Activated effector memory CD4-positive, alpha-beta T cell treated with anti-CD3 and anti-CD28 coated beads, Interleukin-2, amount 50 U/mL, for 16 hours (primary cell): ENCODE data around the gene DCUN1D3.
A peak's percentile ranks its signal among the peaks of the same experiment; 100 is the strongest.

Experiments used
- DNase-seq: peaks from one replicate; pipeline ENCODE4 v3.0.0-alpha.2; 2020

Gene DCUN1D3

DNA sequence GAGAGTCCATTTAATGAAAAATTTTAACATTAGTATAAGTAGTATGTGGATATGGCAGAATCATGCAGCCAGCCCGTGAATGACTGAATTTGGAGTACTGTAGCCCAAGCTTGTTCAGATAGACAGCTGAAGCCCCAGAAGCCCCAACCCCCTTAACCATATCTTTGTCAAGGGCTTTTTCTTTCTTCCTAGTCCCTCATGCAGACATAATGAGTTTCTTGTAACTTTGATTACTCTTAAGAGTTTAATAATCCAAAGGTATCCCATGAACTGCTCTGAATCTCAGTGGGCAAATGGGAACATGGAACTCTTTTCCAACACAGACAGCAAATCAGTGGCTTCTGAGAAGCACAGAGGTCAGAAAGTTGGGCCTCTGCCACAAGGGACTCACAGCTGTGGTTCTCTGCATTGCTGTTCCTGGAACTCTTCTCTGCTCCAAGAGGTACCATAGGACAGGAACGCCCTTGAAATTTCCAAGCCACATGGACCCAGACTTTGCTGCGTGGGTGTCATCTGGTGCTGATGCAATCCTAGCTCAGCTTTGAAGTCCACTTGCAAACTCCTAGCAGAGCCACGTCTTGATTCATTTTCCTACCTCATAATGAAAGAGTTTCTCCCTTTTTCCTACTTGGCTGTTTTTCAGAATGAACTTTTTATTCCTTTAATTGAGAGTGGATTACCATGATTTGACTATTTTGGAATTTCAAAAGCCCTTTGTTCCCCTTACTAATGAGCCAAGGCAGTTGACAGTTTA, 18.5 kb upstream of the DCUN1D3 start:
- DNase-seq, result no peak

DNA sequence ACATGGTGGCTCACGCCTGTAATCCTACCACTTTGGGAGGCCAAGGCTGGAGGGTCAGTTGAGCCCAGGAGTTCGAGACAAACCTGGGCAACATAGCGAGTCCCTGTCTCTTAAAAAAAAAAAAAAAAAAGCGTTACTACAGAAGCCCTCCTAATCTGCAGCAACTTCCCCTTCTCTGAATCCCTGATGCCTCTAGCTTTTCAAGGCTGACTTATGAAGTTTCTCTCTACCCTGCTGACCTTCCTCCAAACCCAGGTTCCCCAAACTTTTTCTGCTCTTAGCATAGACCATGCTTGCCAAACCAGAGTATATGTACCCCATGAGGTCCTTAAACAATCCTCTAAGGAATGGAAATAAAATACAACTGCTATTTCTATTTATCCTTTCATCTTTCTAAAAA, 16.8 kb upstream of the DCUN1D3 start:
- no peak for DNase-seq

DNA sequence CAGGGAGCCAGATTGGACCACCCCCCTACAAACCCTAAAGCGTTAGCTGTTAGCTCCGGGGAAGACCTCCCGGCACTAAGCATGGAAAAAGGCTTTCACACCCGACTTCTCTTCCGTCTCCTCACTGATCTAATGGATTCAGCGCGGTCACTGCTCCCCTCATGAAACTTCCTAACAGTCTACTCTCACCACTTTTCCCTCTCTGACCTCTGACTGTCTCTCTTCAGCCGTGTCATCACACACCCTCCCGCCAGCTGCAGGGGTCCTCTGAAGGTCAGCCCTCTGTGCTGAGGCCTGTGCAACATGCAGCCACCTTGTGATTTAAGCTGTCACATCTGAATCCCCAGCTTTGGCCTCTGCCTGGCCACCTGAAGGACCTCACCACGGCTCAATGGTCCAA, 16.1 kb upstream of the DCUN1D3 start:
- DNase-seq, result no peak

DNA sequence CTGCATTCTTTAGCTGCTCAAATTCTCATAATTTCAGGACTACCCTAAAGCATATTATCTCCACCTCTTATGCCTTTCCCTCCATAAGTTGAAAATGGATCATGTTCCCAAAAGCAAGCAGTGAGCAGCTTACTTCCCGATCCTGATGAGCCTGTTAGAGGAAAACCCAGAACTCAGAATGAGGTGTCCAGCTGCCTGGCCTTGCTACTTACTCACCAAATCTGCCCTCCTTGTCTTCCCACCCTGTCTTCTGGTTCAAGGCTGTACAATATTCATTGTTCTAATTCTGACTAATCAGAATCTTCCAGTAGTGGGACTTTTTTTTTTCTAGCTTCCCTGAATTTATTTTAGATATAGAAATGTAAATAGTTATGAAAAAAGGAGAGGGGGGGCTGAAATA, 11.2 kb upstream of the DCUN1D3 start:
- no peak for DNase-seq

DNA sequence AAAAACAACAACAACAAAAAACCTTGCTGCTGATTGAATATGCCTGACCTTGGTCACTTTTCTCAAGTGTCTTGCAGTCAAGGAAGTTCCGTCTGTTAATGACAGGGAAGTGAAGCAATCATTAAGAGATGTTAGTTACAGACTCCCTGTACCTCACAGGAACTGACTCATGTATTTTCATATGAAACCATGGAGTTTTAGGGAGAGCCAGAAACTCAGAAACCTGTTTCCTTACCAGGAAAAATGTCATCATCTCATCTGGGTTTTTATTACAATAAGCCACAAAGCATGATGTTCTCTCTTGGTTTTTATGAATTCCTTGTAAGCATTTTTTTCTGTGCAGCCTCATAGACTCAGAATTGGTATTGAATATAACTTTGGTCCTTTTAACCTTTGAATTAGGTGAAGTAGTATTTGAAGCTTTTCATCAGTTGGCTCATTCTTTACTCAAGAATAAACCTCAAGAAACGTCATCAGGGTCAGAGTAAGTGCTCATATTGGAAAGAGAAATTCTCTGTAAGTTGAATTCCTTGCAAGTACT, 10.7 kb upstream of the DCUN1D3 start:
- DNase-seq, result no peak

DNA sequence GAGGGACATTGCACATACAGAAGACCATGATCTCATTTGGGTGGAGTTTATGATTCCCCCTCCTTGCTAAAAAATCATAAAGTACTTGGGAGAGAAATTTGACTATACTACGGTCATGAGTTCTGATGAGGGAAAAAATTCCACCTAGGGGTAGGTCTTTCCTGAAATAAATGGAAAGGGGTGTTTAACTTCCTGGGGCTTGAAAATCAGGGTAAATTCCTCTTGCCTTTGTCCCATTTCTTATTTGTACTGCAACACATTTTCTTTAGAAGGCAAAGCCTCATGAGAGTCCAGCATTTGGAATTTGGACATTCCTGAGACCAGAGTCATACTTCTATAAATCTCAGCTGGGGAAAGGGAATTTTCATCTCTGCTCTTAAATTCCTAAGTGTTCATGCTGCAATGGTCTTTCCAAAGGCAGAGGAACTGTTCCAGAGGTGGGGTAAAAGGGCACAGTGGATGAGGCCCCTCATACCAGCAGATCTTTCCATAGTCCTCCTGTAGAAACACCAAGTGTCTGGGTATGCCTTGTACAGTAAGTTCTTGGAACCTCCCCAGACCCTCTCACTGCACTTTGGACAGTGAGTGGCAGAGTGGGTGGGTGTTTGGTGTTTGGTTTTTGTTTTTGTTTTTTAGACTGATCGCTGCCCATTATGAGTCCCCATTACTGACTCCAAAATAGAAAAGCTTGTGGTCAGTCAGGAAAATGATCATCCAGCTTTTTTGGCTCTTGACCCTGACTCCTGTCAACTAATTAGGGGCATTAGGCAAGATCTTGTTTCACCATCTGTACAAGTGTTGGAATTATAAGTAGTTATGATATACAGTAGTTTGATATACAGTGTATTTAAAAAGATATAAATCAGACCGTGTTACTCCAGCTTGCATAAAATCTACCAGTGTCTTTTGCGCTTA, 6.4 kb upstream of the DCUN1D3 start:
- no peak for DNase-seq

DNA sequence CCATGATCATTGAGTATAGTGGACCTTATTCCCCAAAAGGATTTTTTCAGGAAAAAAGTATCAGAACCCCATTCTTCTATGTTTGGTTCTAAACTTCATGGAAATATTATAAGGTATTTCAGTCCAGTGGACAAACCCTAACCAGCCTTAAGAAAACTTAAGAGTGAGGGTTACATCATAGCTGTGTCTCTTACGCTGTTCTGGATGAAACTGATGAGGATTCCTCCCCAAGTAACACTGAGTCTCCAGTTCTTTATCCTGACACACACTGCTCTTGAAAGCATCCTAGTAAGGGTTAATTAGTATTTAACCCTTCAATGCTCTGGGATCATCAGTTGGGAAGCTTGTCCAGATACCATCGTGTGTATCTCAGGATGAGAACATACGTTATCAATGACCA, 5.4 kb upstream of the DCUN1D3 start:
- DNase-seq, result no peak

DNA sequence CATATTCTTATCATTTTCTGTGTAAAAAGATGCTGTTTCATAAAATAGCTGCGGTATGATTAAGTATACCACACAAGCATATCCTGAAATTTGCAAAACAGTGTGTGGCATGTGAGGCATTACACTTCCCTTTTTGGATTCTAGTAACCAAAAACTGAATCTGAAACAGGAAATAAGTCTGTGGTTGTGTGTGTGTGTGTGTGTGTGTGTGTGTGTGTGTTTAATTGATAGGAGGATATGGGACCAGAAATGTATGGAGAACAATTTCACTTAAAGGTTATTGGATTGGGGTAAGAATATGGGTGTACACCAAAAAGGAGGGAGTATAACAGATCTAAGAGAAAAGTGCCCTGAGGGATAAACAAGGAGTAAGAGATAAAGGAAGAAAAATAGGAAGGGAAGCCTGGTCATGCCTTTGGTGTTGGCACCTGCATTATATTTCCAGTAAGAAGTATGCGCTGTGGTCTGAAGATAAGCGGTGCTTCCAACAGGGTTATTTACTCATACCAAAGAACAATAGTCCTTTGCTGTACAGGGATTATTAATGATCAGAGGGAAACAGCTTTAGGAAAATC, 4.4 kb upstream of the DCUN1D3 start:
- DNase-seq, result no peak

DNA sequence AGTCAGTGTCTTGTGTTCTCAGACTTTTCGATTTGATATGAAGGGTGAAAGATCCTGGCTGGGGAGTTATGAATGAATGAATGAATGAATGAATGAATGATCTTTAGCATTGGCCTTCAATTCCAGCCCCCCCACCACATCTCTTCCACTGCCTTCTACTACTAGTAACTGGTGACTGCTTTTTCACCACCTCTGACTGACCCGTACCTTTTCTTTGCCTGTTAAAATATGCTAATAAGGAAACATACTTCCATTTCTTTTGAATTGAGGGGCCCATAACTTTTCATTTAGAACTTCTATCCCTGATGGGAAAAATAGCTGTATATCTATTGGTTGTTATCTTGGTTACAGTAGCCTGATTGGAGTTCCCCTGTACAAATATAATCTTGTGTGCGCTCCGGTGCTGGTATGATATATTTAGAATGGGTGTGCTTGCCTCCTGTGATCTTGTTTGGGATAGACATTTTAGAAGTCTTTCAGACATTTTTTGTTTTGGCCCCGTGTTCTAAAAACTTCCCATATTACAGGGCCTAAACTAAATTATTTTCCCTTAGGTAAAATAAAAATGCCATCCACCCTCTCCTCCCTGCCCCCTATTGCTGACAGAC, 3.8 kb upstream of the DCUN1D3 start:
- DNase-seq, result no peak

DNA sequence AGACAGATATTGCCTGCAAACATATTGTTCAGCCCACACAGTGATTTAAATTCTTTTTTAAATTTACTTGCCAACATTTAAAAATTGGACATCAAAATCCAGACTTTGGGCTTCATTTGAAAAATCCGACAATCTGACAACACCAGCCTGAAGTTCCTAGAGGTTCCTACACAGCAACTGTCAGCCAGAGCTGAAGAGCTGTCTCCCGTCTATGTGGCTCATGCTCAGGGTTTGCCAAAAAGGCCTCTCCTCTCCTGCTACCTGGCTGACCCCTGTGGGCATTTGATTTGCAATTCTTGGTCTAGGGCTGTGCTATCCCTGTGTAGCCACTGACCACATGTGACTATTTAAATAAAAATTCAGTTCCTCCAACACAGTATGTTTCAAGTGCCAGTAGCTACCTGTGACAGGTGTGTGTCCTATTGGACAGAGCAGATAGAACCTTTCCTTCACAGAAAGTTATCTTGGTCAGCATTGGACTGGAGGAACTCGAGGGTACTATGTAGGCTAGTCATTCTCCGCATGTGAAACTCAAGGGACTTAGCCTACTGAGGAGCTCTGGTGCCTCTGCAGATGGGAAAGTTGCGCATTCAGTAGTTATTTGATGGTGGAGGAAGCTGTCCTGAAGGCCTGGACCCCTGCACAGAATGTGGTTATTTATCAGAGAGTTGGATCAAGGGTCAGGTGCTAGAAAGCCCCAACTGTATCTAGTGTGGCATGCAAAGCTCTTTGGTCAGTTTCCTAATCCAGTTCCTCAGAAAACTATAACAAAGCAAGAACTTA, 3.1 kb upstream of the DCUN1D3 start:
- no peak for DNase-seq

DNA sequence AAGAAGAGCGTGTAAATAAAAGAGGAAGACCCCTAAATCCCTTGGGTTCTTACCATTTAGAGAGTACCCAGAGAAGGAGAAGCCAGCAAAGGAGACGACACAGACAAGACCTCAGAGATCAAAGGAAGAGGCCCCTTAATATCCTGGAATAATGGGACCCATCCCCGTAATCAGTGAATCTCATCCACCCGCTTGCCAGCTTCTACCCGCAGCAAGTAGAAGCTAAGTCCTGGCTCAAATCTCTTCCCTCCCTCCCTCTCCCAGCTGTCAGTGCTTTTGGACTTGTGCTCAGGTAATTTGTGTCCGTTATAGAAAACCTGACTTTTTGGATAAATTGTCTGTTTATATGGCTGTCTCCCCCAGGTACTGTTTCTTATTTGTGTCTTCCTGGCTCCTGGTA, 2.3 kb upstream of the DCUN1D3 start:
- no peak for DNase-seq

DNA sequence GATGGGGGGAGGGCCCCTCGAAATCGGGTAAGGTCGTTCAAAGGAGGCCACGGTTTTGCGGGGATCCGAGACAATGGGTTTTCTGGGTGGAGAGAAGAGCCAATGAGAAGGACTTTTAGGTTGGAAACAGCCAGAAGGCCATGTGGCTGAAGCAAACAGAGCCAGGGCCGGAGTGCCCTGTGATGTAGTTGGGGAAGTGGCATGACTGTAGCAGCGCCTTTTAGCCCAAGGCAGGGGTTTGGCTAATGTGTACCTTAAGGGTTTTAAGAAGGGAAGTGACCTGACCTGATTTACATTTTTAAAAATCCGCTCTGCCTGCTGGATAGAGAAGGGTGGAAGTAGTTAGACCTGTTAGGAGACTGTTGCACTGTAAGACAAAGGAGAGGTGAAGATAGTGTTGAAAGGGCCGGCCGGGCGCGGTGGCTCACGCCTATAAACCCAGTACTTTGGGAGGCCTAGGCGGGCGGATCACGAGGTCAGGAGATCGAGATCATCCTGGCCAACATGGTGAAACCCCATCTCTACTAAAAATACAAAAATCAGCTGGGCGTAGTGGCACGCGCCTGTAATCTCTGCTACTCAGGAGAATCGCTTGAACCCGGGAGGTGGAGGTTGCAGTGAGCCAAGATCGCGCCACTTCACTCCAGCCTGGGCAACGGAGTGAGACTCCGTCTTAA, 1.4 kb upstream of the DCUN1D3 start:
- peak; percentile 64 for DNase-seq

DNA sequence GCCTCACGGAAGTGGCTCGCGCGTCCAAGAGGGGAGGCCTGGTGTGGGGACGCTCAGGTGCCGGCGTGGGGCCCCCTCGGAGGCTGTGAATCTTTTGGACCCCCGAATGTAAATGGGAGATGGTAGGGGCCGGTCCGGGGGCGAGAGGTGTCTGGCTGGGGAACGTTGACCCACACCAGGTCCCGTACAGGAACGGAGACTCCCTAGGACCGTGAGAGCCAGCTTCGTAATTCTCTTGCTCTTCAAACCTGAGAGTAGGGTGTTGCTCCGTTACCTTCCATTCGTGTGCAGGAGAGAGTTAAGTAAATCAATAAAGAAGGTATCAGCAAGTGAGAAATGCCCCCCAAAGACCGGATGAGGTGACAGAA, 894 bp upstream of the DCUN1D3 start:
- DNase-seq, result no peak

DNA sequence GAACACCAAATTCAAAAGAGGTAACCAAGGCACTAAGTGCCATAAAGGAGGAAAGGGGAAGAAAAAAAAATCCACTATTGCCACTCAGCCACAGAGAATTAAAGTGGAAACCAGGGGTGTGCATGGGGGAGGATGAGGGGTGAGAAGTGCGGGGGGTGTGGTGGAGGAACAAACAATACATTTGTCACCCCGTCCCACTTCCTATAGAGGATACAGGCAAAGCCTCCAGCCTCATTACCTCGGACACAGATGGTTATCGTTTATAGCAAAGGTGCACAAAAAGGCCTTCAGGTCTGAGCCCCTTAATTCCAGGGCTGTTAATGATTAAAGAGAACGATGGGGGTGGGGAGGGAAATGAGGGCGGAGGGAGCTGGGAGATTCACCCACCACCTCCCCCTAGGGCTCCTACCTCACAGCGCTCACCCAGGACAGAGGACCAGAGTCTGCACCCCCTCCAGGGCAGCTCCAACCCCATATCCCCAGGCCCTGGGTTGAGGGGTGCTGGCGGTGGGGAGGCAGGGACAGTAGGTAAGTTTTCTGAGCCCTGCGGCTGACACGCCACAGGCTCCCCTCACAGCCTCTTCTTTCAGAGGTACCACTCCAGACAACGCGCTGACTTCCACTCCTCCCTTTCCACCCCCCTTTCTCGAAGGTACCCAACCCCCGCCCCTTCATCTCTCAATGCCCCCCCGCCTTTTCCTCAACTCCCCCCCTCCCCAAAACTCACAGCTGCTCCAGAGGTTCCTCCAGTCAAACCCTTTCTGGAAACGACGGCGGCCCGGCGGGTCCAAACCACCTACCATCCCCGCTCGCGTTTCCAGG, 470 bp downstream of the DCUN1D3 start:
- no peak for DNase-seq

DNA sequence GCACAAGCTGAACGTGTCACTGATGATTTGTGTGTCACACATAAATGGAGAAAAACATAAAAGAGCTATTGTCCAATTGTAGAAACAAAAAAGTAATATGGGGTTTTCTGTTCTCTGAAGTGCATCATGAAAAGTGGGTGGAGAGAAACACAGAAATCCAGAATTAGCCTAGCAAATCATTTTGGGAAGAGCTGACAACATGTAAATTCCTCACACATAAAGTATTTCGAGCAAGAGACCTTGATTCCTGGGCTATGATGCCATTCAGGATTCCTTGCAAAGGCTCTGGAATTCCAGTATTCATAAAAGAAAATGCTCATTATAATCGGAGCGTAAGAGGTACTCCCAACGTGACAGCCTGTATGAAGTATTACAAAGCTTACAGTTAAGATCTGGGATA, 1.1 kb downstream of the DCUN1D3 start:
- DNase-seq, result no peak

DNA sequence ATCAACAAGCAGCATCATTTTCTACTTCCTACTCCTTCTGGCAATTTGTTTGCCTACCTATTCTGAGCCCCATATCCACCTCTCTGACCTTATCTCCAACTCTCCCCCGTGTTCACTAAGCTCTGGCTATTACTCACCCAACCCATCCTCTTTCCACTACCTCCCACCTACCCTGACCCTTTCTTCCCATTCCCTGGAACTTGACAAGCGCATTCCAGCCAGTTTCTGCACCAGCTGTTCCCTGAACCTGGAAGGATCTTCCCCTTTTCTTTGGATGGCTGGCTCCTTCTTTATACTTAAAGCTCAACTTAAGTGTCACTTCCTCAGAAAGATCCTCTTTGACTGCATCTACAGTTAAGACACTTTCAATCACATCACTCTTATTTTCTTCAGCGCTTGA, 2.2 kb downstream of the DCUN1D3 start:
- no peak for DNase-seq

DNA sequence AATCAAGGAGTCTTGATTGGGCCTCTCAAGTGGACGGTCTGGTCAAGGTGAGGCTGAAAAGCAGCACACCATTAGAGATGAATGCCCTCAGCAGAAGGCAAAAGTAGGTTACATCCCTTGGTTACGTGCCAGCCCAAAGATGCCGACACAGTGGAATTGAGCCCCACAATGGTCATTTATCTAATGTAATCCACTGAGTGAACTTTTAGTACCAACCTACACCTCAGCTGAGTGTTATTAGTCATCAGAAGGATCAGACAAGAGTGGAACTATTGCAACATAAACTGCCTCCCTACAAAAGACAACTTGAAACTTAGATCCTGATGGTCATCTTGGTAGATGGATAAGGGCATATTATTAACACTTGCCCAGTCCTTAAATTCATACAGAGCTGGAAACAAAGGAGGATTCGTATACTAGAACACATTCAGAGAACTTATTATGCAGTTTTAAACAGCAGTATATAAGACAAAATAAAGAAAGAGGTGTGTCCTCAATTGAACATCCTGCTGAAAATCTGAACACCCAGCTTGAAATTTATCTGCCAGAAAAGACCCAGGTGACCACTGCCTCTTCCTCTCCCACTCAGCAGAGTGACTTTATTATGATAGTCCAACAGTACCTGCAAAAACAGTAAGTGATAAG, 2.8 kb downstream of the DCUN1D3 start:
- DNase-seq, result no peak

DNA sequence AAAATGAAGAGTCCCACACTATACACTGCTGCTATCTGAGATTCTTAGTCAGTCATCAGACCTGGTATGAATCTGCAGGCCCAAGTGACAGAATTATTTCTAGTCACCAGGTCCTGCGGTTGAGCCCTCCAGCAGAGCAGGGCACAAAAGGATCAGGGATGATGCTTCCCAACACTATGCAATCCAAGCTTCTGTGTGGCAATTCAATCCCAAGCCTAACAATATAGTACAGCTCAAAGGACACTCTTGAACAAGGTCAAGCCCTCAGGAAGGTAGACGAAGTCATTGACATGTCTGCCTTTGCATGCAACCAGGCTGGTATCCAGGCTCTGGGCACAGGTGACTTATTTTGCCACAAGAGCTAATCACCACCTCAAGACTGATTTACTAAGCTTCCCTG, 5.8 kb downstream of the DCUN1D3 start:
- DNase-seq, result no peak

DNA sequence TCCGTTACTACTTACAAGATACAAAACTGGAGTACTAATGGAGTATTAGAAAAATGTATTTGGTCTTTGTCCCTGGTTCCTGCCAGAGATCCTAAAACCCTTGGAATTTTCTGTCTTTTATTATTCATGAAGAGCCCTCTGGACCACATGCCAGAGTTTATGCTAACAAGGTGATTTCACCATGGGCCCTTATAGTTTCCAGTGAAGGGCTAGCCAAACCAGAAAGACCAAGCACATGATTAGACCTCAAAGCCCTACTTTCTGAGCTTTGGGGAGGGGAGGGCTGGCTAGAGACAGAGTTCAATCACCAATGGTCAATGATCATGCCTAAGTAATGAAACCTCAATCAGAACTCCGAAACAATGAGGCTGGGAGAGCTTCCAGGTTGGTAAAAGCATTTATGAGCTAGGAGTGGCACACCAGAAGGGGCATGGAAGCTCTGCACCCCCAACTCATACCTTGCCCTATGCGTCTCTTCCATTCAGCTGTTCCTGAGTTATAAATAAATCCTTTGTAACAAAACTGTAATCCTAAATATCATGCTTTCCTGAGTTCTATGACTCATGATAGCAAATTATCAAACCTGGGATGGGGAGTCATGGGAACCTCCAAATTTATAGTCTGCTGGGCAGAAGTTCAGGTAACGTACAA, 10.4 kb downstream of the DCUN1D3 start:
- DNase-seq, result no peak

DNA sequence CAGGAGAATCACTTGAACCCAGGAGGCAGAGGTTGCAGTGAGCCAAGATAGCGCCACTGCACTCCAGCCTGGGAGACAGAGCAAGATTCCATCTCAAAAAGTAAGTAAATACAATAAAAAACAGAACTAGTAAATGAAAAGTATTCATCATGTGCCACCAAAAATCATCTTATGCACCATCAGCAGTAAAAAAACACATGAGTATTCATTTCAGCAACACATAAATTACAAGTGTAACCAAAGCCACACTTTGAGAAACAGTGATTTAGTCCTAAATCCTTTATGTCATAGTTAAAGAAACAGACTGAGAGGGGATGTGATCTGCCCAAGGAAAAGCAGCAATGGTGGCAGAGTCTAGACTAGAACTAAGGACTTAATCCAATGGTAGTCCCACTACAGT, 13.0 kb downstream of the DCUN1D3 start:
- no peak for DNase-seq
